LNCAP (cell line): ENCODE measurements around the gene SULT4A1.

Source experiments
- CTCF ChIP-seq: fragments of 450-650 bp; IDR thresholded peaks from 2 replicates; pipeline ENCODE4 v1.5.1; 2017; ENCODE audit warnings: mild to moderate bottlenecking

The SULT4A1 gene

DNA sequence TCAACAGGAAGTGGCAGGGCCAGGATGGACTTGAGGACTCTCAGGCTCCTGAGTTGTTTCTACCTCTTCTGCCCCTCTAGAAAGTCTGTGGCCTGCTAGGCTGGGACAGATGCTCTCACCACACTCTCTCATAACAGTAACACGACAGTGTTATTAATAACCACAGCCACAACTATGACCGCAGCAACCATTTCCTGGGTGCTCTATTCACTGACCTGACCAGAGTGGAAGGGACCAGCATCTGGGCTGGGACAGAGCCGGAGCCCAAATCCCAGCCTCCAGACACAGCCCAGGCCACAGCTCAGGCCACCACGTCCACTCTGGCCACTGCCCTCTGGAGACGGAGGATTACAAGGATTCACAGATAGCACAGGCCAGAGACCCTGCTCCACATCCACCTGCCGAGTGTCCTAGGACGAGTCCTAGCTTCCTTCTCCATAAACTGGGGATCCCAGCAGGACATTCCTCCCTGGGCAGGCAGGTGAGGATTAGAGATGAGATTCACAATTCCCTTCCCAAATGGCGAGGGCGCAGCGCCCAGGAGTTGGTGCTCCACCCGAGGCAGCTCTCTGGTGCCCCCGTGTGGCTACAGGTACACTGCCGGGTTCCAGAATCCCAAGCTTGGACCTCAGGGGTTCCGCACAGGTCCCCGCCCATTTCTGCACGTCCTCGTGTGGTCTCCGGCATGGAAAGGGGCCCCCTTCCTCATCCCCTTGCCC lies 22.4 kb upstream of the SULT4A1 start:
- peak; percentile 68 for TF ChIP-seq CTCF

GRCh38 chr22:43883719-43884415 lies 21.6 kb upstream of the SULT4A1 start:
- TF ChIP-seq CTCF: no peak

DNA sequence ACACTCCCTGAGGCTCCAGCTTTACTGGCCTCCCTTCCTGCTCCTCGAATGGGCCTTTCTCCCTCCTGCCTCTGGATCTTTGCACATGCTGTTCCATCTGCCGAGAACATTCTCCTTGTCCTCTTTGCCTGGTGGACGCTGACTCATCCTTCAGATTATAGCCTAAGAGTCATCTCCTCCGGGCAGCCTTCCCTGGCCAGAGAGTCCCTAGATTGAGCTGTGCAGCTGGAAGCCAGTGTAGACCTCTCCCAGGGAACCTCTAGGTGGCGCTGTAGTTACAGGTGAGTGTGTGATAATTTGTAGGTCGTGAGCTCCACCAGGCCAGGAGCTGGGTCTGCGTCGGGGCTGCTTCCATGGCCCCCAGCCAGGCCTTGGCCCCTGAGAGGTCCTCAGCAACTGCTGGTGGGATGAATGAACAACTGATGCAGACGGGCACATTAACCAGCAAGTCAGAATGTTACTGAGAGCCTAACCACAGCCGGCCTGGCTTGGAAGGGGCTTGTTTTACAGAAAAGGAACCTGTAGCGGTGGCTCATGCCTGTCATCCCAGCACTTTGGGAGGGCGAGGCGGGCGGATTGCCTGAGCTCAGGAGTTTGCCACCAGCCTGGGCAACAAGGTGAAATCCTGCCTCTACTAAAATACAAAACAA lies 20.8 kb upstream of the SULT4A1 start:
- peak; percentile 78 for TF ChIP-seq CTCF

DNA sequence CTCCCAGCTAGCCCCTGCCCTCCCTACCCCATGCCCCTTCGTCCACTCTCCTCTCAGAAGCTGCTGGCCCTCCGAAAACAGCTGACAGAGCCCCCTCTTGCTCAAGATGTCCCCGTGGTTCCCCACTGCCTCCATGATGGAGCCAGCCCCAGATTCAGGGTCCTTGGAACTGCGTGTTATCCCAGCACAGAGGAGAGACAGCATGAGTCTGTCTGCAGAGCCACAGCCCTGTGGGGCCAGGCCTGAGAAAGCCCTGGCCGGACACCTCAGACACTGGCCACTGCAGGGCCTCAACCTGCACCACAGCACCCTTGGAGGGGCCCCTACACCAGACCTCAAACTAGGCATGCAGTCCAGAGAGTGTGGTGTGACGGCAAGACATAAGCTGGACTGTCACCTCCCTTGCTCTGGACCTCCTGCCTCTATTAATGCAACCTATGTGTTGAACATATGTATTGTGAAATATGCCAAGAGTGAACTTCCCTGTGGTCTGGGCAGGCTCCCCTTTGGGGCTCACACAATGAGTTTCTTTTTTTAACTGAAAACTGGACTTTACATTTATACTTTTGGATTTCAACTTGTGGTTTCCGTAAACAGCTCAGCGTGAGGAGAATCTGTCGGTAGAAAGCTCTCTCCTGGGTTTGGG lies 19.9 kb upstream of the SULT4A1 start:
- TF ChIP-seq CTCF: no peak

DNA sequence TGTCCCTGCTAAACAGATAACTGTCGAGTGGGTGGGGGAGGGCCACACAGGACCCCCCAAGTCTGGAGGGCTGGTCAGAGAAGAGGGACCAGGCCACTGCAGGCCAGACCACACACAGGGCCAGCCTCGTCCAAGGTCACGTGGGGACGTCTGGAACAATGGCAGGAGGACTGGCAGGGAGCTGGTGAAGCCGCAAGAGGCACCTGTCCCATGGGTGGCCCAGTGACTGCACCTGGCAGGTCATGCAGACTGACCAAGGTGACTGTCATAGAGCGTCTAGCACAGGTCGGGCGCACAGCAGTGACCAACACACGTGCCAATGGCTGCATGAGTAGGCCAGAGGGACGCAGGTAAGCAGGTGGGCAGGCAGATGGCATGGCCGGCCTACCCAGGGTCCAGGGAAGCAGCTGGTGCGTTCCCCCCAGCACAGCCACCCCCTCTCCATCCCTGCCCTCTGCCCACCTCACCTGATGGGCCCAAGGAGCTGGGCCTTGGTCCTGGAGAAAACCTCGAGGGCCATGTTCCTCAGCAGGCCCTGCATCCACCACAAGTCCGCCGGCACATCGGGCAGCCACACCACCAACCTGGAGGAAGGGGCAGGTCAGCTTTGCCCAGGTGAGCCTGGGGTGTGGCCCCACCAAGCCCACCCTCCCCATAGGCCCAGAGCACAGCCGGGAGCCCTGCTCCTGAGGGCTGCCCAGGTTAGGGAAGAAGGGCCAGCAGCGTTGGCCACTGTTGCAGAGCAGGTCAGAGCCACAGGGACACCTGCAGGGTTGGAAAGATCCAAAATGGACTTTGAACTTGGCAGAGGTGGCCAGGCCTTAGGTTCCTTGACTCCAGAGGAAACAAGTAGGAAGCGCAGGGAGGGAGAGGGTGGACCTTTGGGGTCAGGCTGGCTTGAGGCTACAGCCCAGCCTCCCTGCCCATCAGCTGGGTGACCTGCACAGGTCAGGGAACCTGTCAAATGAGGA lies 19.1 kb upstream of the SULT4A1 start:
- TF ChIP-seq CTCF: no peak

GRCh38 chr22:43880541-43880991 lies 18.3 kb upstream of the SULT4A1 start:
- TF ChIP-seq CTCF: no peak
